Measurements from ENCODE around the gene CPLX3.

The CPLX3 gene

DNA sequence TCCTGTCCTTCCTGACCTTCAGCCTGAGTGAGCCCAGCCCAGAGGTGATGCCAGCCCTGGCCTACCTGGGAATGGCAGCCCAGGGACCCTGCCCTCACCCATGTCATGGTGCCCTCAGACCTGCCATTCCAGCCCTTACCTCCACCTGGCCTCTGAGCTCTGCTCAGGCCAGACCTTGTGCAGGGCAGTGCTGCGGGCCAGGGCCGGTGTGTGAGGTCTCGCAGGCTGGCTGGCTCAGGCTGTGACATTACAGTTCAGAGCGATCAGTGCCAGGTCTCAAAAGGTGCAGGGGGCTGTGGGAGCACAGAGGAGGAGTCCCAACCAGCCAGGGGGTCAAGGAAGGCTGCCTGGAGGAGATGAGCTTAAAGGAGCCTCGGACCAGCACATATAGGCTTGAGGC is 6.4 kb upstream of the CPLX3 start:
- no peak overlapping the region for H3K4me3 ChIP-seq (ENCODE audit: low read depth, low read length)
- TF ChIP-seq, protein P1, sequence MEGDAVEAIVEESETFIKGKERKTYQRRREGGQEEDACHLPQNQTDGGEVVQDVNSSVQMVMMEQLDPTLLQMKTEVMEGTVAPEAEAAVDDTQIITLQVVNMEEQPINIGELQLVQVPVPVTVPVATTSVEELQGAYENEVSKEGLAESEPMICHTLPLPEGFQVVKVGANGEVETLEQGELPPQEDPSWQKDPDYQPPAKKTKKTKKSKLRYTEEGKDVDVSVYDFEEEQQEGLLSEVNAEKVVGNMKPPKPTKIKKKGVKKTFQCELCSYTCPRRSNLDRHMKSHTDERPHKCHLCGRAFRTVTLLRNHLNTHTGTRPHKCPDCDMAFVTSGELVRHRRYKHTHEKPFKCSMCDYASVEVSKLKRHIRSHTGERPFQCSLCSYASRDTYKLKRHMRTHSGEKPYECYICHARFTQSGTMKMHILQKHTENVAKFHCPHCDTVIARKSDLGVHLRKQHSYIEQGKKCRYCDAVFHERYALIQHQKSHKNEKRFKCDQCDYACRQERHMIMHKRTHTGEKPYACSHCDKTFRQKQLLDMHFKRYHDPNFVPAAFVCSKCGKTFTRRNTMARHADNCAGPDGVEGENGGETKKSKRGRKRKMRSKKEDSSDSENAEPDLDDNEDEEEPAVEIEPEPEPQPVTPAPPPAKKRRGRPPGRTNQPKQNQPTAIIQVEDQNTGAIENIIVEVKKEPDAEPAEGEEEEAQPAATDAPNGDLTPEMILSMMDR (IDR thresholded peaks at IDR 0.05; ENCODE audit: low read depth, low read length) = no peak

DNA sequence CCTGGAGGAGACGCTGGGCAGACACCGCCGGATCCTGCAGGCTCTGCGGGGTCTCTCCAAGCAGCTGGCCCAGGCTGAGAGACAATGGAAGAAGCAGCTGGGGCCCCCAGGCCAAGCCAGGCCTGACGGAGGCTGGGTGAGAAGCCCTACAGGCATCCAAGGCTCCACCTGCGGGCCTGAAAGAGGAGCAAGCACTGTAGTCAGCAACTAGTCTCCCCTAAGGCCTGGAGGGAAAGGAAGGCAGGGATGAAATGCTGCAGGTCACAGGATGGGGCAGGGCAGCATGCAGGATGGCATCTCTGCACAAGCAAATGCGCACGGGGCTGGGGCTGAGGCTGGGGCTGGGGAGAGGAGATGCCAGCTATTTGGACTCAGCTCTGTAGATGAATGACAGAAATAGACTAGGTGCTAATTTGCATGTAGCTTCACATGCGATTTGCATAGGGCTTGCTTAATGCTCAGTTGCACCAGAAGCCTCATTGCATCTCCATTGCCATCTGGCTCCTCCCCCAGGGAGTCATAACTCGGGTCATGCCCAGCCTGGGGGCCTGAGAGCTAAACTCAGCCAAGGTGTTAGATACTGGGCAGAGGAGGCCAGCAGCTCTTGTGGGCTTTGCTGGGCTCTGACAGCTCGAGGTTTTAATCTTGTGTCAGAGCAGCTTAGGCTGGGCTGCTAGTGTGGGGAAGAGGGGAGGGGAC is 5.2 kb upstream of the CPLX3 start:
- H3K4me3 ChIP-seq (ENCODE audit: low read depth, low read length) = no peak overlapping the region
- TF ChIP-seq, protein P1 (IDR thresholded peaks at IDR 0.05; ENCODE audit: low read depth, low read length) = no peak

DNA sequence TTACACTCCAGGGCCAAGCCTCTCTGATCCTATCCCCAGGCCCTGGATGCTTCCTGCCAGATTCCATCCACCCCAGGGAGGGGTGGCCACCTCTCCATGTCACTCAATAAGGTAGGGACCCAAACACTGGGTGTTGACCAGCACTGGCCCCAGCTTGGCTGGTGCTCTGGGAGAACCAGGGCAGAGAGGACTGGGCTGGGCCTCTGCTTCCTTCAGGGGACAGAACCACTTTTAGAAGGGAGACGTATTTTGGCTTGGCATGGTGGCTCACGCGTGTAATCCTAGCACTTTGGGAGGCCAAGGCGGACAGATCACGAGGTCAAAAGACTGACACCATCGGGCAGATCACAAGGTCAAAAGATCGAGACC is 4.7 kb upstream of the CPLX3 start:
- H3K4me3 ChIP-seq (ENCODE audit: low read depth, low read length) = no peak overlapping the region

DNA sequence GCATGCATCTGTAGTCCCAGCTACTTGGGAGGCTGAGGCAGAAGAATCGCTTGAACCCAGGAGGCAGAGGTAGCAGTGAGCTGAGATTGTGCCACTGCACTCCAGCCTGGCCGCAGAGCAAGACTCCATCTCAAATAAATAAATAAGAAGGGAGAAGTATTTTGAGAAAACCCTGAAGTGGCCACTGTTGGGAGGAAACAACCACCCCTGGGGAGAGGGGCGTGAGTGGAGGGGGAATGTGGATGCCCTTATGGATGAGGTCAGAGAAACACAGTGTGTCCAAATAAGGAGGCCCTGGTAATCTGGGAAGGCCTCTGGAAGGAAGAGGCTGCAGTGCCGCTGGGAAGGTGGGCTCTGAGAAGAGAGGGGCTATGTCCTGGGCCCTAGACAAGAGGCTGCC is 4.2 kb upstream of the CPLX3 start:
- no peak overlapping the region for H3K4me3 ChIP-seq (ENCODE audit: low read depth, low read length)

More for the DNA sequence above, 4.7 kb upstream of the CPLX3 start:
- TF ChIP-seq, protein P1 (IDR thresholded peaks at IDR 0.05; ENCODE audit: low read depth, low read length) = no peak

DNA sequence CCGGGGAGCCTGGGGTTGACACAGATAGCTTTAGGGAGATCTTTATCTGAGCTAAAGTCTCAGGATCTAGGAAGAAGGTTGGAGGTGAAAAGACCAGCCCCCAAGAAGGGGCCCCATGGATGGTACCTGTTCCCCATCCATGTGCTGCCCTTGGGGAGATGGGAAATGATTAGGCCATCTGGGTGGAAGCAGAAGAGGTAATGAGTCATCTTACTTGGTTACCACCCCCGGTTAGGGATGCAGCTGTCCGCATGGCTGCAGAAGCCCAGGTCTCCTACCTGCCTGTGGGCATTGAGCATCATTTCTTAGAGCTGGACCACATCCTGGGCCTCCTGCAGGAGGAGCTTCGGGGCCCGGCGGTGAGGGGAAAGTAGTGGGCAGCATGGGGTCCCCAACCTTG is 3.1 kb upstream of the CPLX3 start:
- H3K4me3 ChIP-seq (ENCODE audit: low read depth, low read length) = no peak overlapping the region
- TF ChIP-seq, protein P1 (IDR thresholded peaks at IDR 0.05; ENCODE audit: low read depth, low read length) = no peak

More for the DNA sequence above, 4.2 kb upstream of the CPLX3 start:
- TF ChIP-seq, protein P1 (IDR thresholded peaks at IDR 0.05; ENCODE audit: low read depth, low read length) = no peak

DNA sequence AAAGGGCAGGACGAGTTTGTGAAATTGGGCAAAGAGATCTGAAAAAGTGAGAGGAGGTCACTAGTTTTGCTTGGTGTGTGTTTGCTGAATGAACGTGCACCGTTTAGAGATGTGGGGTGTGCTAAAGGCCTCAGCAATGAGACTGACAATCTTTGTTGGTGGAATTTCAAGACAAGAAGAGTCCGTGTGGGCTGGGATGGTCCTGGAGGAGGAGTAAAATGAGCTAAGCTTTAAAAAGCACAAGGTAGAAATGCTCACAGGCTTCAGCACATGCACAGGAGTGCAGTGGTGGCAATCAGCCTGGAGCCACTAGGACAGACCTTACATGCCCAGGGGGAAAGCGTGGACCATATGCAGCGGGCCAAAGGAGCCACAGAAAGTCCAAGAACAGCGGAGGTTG is 1.5 kb upstream of the CPLX3 start:
- no peak overlapping the region for H3K4me3 ChIP-seq (ENCODE audit: low read depth, low read length)
- TF ChIP-seq, protein P1 (IDR thresholded peaks at IDR 0.05; ENCODE audit: low read depth, low read length) = no peak

DNA sequence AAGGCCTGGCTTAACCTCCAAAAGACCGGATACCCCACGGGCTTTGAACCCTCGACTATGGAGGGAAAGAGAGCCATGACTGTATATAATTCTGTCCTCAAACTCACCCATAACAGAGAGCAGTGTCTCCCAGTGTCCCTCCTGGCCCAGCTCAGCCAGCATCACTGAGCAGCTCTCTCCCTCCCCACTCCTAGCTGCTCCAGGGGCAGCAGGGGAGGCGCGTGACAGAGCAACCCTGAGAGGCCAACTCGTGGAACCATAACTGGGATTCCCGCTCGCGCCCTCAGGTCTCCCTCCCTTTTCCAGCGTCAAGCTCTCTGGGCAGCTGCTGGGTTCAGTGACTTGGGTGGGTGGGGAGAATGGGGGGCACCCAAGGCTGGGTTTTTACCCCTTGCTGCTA is 561 bp upstream of the CPLX3 start:
- TF ChIP-seq, protein P1 (IDR thresholded peaks at IDR 0.05; ENCODE audit: low read depth, low read length) = no peak
- no peak overlapping the region for H3K4me3 ChIP-seq (ENCODE audit: low read depth, low read length)

Data from WI38 (cell line).